ENCODE measurements around the gene PPM1B. TPM values are rescaled to one million over a fixed set of nuclear protein-coding genes. Genes with fewer than 3 reads are reported as not detected.

The PPM1B gene
- total and polyA plus RNA-seq, 11 donors: 22.6 to 65.9 (median 48.0) TPM

- Histone ChIP-seq H3K27ac (no peak overlapping the region), H3K9me3 (no peaks in the 10 kb centered on the region), H3K36me3 (peaks cover 0 to 7% (median 0%) of the 10 kb centered on the region in 9 donors), H3K4me3 (no peak overlapping the region), H3K4me1 (peaks cover 0 to 67% (median 16%) of the 10 kb centered on the region in 12 donors), H3K27me3 (no peaks in the 10 kb centered on the region)
- DNase-seq (no peak), ATAC-seq (no peak)
- WGBS, 4 donors: 93 to 99% (median 95%) methylated on average over 2 of the region's 2 CpGs
- intact Hi-C loops (cut with DNase I): no loop called here
- no peak for TF ChIP-seq CTCF (IDR thresholded peaks at IDR 0.05)
- TF ChIP-seq POLR2A (IDR thresholded peaks at IDR 0.05): no peak
These were observed 13.0 kb downstream of the PPM1B start for GRCh38 chr2:44181648-44182047.

GRCh38 chr2:44184106-44184505, 15.4 kb downstream of the PPM1B start:
- Histone ChIP-seq H3K4me3 (no peak overlapping the region), H3K27me3 (no peaks in the 10 kb centered on the region), H3K36me3 (peaks cover 0 to 7% (median 0%) of the 10 kb centered on the region in 9 donors), H3K9me3 (no peaks in the 10 kb centered on the region), H3K27ac (peak overlapping the region in 1 of 12 donors; percentile 5), H3K4me1 (peaks cover 0 to 74% (median 12%) of the 10 kb centered on the region in 12 donors)
- WGBS, 4 donors: 76 to 85% (median 80%) methylated on average over 3 of the region's 3 CpGs
- ATAC-seq (peak in 1 of 4 donors; percentile 24), DNase-seq (no peak)
- intact Hi-C loops (cut with DNase I): no loop called here
- TF ChIP-seq POLR2A (IDR thresholded peaks at IDR 0.05) (no peak), CTCF (IDR thresholded peaks at IDR 0.05) (no peak)

GRCh38 chr2:44186810-44187209, 18.1 kb downstream of the PPM1B start:
- intact Hi-C loops (cut with DNase I): no loop called here
- H3K4me1 ChIP-seq: peaks cover 0 to 77% (median 14%) of the 10 kb centered on the region in 12 donors
- peak in 1 of 4 donors; percentile 29 for ATAC-seq
- no peak overlapping the region for H3K4me3 ChIP-seq
- no peak for DNase-seq
- H3K27ac ChIP-seq: peak overlapping the region in 1 of 12 donors; percentile 17
- no peaks in the 10 kb centered on the region for H3K36me3 ChIP-seq
- TF ChIP-seq CTCF (IDR thresholded peaks at IDR 0.05) (no peak), POLR2A (IDR thresholded peaks at IDR 0.05) (no peak)
- H3K9me3 ChIP-seq: no peaks in the 10 kb centered on the region
- H3K27me3 ChIP-seq: no peaks in the 10 kb centered on the region

GRCh38 chr2:44187251-44187650, 18.6 kb downstream of the PPM1B start:
- TF ChIP-seq POLR2A (IDR thresholded peaks at IDR 0.05): no peak
- TF ChIP-seq CTCF (IDR thresholded peaks at IDR 0.05): no peak
- no peaks in the 10 kb centered on the region for H3K36me3 ChIP-seq
- DNase-seq: no peak
- H3K9me3 ChIP-seq: no peaks in the 10 kb centered on the region
- H3K27ac ChIP-seq: peak overlapping the region in 1 of 12 donors; percentile 17
- no peaks in the 10 kb centered on the region for H3K27me3 ChIP-seq
- ATAC-seq: no peak
- no peak overlapping the region for H3K4me3 ChIP-seq
- peaks cover 0 to 81% (median 16%) of the 10 kb centered on the region in 12 donors for H3K4me1 ChIP-seq
- intact Hi-C loops (cut with DNase I): no loop called here
- WGBS, 4 donors: 94 to 96% (median 95%) methylated on average over 4 of the region's 4 CpGs

All from heart left ventricle (tissue), 16 donors.